GM10847 (cell line): ENCODE results near the gene HMCN2.

Source experiments
- POLR2A ChIP-seq: IDR thresholded peaks from 2 replicates; pipeline ENCODE4 v1.6.1; 2011; ENCODE audit not compliant: insufficient read length; ENCODE audit errors: extremely low read depth

Gene HMCN2

DNA sequence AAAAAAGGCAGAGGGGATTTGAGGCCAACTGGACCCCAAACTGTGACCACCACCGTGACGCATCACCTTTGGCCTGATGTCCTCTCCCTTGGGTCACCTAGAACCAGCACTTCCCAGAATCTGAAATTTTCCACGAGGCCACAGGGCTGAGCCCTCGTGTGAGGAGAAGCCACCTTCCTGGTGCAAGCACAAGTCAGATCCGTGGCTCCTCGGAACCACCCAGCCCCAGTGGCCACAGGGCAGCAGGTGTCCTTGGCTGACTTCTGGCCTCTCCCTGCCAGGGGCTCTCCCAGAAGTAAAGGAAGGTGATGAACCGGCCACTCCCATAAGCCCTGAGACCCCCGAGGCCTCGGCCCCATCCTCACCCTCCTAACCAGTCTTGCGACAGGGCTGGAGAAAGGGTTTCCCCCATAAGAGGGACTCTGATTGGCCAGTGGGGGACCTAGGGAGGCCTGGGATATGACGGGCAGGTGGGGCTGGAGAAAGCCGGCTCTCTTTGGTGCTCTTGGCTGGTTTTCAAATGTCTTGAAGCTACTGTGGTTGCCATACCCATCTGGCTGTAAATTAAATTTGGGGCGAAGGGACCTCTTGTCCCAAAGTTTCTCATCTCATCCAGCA lies 20.9 kb upstream of the HMCN2 start:
- no peak for TF ChIP-seq POLR2A

DNA sequence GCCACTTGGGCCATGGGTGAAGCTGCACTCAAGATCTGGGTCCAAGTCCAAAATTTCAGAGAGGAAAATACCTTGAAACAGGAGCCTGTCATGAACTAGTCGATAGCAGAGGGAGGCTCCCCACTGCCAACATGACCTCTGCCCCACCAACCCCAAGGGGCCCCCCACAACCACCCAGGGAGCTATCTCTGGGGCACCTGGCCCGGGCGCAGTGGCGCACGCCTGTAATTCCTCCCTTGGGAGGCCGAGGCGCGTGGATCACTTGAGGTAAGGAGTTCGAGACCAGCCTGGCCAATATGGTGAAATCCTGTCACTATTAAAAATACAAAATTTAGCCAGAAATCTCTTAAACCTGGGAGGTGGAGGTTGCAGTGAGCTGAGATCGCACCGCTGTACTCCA lies 20.1 kb upstream of the HMCN2 start:
- no peak for TF ChIP-seq POLR2A

DNA sequence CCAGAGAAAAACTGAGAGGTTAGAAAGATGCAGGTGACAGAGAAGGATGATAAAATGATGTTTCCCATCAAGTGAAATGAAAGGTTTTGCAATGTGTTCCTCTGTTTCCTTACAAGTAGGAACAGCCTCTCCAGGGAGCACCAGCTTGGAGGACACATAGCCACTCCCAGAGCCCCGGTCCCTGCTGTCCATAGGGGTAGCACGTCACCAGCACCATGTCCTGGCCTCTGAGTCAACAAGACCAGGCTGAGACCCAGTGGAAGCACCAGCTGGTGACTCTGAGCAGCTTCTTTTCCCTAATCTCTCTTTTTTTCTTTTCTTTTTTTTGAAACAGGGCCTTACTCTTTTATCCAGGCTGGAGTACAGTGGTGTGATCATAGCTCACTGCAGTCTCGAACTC lies 19.4 kb upstream of the HMCN2 start:
- TF ChIP-seq POLR2A, result no peak

DNA sequence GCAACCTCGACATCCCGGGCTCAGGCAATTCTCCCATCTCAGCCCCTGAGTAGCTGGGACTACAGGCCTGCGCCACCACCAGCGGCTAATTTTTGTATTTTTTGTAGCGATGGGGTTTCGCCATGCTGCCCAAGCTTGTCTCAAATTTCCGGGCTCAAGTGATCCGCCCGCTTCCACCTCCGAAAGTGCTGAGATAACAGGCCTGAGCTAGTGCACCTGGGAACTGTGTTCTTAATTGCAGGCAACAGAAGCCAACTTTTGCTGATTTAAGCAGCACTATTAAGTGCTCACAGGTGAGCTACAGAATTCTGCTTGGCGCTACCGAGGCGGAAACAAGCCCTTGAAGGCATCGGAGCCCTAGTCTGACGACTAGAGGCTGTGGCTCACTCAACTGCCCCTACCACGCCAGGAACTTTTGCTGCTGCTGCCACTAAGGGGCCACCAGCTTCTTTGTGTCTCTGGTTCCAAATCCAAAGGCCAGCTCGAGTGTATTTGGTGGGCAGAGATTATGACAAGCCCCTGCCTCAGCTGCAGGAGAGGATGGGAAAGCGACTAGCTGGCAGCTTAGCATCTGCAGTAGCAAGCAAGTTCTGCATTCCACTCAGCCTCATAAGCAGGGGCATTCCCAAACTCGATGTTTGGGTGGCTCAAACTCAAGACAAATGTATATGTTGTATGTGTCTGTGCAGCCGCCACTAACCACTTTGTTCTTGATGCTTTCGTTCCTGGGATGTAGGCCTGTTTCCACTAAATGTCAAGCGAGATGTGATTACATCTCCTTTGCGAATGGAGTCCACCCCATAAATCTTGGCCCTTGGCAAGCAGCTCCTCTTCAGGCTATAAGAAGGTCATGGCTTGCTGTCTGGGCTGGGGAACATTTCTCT lies 10.6 kb upstream of the HMCN2 start:
- no peak for TF ChIP-seq POLR2A

DNA sequence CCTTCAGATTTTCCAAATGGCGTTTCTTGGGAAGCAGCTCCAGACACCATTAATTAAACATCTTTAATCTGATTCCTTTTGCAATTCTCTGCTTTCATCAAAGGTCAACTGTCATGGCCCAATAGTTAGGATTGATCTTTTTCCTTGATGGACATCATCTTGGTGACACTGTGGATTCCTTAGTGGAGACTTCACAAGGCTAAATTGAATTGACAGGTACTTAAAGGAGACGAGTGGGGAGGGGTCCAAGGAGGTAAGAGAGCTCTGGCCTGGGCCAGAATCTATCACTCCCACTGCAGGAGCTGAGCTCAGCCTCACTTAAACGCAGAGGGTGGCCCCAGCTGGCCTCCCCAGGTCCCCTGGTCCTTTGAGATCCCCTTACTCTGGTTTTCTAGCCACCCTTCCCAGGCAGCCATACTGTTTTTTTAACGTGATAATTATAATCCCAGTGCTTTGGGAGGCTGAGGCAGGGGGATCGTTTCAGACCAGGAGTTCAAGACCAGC lies 9.9 kb upstream of the HMCN2 start:
- no peak for TF ChIP-seq POLR2A

DNA sequence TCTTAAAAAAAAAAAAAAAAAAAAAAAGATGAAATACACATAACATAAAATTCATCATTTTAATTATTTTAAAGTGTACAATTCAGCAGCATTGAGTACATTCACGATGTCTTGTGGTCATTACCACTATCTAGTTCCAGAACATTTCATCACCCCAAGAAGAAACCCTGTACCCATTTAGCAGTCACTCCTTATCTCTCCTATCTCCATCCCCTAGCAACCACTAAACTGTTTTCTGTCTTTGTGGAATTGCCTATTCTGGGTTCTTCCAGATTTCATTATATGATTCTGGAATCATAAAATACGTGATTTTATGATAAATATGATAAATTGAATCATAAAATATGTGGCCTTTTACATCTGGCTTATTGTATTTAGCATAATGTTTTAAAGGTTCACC lies 8.9 kb upstream of the HMCN2 start:
- TF ChIP-seq POLR2A, result no peak

DNA sequence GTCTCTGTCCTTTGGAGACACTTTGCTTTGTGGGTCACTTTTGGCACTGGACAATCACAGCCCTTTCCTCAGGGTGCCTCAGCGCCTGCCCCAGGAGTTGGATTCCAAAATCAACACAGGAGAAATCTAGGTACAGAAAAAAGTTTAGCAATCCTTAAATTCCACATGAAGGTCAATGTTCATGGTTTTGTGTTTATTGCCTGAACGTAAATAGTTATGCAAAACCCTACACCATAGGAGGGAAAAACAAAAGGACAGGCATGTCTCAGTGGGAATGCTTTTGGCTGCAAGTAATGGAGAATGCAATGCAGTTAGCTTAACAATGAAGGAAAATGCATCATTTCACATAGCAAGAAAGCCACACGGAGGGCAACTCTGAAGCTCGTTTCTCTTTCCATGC lies 6.5 kb upstream of the HMCN2 start:
- TF ChIP-seq POLR2A, result no peak

DNA sequence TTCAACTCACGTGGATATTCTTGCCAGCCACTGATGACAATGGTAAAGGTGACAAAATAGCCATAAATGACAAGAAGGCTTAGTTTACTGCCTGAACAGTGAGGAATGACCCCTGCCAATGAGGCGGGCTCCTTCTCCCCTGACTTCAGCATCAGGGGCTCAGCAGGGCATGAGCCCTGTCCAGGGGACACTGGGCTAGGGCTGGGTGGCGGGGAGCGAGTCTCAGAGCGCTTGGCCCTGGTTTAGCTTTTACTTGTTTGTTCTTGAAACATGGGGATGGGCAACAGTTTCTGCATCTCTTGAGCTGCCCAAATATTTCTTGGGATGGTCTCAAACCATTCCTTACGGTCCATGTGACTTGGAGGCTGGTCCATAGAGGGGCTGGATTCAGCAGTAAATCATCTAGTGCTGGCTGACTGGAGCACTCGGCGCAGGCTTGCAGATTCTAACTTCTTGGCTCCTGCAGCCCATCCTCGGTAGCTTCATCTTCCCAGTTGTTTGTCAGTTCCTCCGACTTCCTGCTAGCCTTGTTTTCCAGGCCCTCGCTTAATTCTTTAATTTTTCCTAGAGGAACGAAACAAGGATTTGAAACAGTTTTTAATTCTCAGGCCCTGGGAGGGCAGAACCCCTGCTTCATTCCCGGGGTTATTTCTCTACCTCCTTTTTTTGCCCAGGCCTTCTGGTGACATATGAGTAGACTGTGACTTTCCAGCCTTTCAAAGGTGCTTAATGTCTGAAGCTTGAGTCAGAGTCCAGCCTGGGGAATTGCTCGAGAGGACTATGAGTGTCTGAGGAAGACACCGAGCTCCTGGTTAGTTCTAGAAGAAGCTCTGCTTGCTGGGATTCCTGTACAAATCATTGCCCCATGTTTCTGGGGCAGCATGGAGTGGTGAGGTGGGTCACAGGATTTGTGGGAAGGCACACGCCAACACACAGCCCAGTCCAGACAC lies 4.5 kb upstream of the HMCN2 start:
- TF ChIP-seq POLR2A, result no peak

DNA sequence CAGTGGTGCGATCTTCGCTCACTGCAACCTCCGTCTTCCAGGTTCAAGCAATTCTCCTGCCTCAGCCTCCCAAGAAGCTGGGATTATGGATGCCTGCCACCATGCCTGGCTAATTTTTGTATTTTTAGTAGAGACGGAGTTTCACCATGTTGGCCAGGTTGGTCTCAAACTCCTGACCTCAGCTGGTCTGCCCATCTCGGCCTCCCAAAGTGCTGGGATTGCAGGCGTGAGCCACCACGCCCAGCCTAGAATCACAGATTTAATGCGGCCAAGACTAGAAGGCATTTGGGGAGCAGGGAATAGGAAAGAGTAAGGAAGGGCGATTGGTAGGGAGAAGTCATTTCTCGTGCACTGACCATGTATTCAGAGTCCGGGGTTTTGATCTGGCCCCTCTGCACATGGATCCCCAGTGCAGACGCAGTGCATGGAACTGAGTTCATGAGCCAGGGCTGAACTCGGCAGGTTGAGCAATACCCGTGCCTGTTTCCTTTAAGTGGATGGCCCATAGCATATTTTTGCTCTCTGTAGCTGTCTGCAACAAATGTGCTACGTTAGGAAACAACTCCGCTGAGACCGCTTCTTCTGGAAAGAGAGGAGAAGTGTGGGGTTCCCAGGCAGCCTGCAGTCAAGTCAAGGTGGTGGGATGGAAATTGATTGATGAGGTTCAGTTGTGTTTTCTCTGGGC lies 3.4 kb upstream of the HMCN2 start:
- no peak for TF ChIP-seq POLR2A

DNA sequence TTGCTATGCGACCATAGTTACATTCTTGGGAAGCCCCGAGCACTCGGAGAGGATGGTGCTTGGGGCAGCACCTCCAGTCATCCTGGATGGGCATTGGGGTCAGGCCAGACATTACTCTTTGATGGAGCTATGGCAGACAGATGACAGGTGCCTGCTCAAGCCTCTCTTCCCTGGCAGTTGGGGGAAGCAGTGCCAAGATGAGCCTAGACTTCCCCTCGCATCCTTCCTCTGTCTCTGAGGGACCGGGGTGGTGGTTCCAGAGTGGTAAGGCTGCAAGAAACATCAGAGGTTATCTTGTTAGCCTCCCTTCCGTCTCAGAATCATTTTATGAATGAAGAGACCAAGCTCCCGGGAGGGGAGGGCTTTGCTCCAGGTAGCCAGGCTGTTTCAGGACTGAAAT lies 2.8 kb upstream of the HMCN2 start:
- TF ChIP-seq POLR2A, result no peak

DNA sequence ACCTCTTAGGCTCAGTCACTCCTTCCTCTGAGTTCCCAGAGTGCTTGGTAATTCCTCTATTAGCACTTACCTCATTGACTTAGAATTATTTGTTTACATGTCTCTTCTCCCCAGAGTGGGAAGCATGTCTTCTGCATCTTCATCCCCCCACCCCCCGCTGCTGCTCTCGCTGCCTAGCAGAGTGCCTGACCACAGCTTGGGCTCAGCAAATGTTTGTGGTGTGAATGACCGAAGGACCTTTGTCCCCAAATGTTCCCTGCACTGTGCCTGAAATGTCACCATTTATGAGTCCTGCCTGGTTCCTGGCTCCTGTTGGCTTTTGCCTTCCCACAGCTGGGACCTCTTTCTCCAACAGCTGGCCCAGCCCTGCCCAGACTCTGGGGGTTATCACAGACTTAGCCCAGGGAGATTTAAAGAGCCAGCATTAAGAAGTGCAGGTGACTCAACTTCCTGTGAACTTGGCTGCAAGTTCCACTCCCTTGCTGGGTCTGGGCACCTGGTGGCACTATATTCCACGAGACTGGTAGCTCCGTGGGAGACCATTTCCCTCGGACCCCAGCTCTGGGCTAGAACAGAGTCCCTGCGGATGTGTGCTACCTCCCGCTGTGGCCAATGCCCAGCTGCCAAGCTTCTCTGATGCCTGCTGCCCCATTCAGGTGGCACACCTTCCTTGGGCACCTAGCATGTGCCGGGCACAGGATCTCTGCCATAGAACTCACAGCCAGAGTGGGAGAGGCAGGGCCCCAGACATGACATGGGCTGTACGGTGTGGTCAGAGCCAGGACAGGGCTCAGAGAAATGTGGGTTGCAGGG lies 1.8 kb upstream of the HMCN2 start:
- TF ChIP-seq POLR2A, result no peak

DNA sequence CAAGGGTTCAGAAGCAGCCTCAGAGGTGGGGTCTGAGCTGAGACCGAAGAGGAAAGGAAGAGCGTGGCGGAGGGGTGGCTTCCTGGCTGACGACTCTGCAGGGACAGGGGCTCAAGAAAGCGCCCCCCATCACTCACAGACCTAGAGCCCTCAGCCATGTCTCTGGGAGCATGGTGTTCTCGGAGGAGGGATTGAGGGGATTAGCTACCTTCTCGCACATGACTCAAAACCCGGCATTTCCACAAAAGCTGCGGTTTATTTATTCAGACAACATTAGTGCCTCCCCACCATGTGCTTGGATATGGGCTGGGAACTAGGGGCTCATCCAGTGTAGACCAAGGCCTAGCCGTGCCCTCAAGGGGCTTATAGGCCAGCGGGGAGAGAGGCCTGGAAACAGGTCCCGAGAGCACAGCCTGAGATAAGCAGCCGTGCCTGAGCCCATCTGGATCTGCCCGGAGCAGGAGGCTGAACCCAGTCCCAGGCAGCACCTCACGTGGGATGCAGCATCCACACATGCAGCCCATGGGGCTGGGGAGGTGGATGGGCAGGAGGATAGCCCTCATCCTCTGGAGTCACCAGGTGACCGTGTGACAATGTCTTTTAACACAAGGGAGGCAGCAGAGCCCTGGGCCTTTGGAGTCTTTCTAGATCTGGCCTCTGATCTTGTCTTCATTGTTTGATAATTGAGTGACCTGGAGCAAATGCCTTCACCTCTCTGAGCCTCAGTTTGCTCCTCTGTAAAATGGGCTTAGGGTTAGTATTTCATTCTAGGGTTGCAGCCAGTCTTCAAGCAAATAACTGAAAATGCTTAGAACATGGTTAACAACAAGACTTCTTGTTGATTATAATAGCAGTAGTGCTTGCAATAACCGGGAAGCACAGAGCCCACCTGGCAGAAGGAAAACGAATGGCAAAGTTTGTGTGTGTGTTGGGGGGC lies 878 bp upstream of the HMCN2 start:
- TF ChIP-seq POLR2A, result no peak
